Glutamatergic neuron (in vitro differentiated cells): ENCODE results near the gene EFNA2. TPM values are rescaled to one million over a fixed set of nuclear protein-coding genes. Genes with fewer than 3 reads are reported as not detected.
A peak's percentile ranks its signal among the peaks of the same experiment; 100 is the strongest.

Experiments used
- DNase-seq: peaks from one replicate; pipeline ENCODE4 v3.0.0; 2022
- H3K27ac Mint-ChIP-seq: one replicate; pipeline ENCODE4 v1.8.0; 2020; ENCODE audit warnings: mild to moderate bottlenecking, mixed read lengths, inconsistent platforms; ENCODE audit not compliant: unreplicated experiment
- H3K27me3 Mint-ChIP-seq: one replicate; pipeline ENCODE4 v1.8.0; 2020; ENCODE audit warnings: mild to moderate bottlenecking, moderate library complexity, mixed read lengths, inconsistent platforms; ENCODE audit not compliant: unreplicated experiment
- H3K36me3 Mint-ChIP-seq: one replicate; pipeline ENCODE4 v1.8.0; 2020; ENCODE audit warnings: mild to moderate bottlenecking, mixed read lengths, inconsistent platforms; ENCODE audit not compliant: unreplicated experiment
- H3K4me1 Mint-ChIP-seq: one replicate; pipeline ENCODE4 v1.8.0; 2020; ENCODE audit warnings: mild to moderate bottlenecking, low read depth, mixed read lengths, inconsistent platforms; ENCODE audit not compliant: unreplicated experiment
- H3K4me3 Mint-ChIP-seq: one replicate; pipeline ENCODE4 v1.8.0; 2020; ENCODE audit warnings: mild to moderate bottlenecking, mixed read lengths, inconsistent platforms; ENCODE audit not compliant: unreplicated experiment
- H3K9me3 Mint-ChIP-seq: one replicate; pipeline ENCODE4 v1.8.0; 2020; ENCODE audit warnings: mild to moderate bottlenecking, moderate library complexity, mixed read lengths, inconsistent platforms; ENCODE audit not compliant: unreplicated experiment
- CTCF ChIP-seq: fragments of 200-600 bp; sonication (generic); IDR thresholded peaks from one replicate; pipeline ENCODE4 v1.5.0; 2021; ENCODE audit not compliant: partially characterized antibody, unreplicated experiment
- total RNA-seq: library from RNA; stranded (reverse); fragmentation: NEBNext Ultra II Directional; extraction: Animal tissue kit (Norgen Biotek cat#: 25700); gene quantifications from one replicate; pipeline ENCODE4 v1.2.1, GENCODE V29; 2021; ENCODE audit not compliant: unreplicated experiment

EFNA2 gene
- total RNA-seq, 1 donor from 2014 or later: 61.4 TPM

GRCh38 chr19:1292419-1293151 lies 6.9 kb downstream of the EFNA2 start:
- Mint-ChIP-seq H3K36me3 (no peaks in the 10 kb centered on the region), H3K4me1 (no peaks in the 10 kb centered on the region), H3K27ac (no peak overlapping the region), H3K4me3 (no peak overlapping the region), H3K9me3 (peaks cover 2% of the 10 kb centered on the region), H3K27me3 (peaks cover 4% of the 10 kb centered on the region)
- TF ChIP-seq CTCF: no peak
- peak; percentile 15 for DNase-seq

GRCh38 chr19:1293782-1294604 lies 8.3 kb downstream of the EFNA2 start:
- DNase-seq: peak; percentile 36
- Mint-ChIP-seq H3K4me1 (no peaks in the 10 kb centered on the region), H3K9me3 (peaks cover 2% of the 10 kb centered on the region), H3K27ac (no peak overlapping the region), H3K27me3 (peaks cover 4% of the 10 kb centered on the region), H3K36me3 (no peaks in the 10 kb centered on the region), H3K4me3 (no peak overlapping the region)
- TF ChIP-seq CTCF: no peak

GRCh38 chr19:1294688-1295087 lies 9.0 kb downstream of the EFNA2 start:
- TF ChIP-seq CTCF: no peak
- DNase-seq: no peak
- Mint-ChIP-seq H3K27me3 (peaks cover 4% of the 10 kb centered on the region), H3K27ac (no peak overlapping the region), H3K36me3 (no peaks in the 10 kb centered on the region), H3K4me3 (no peak overlapping the region), H3K9me3 (peaks cover 2% of the 10 kb centered on the region), H3K4me1 (no peaks in the 10 kb centered on the region)

- Mint-ChIP-seq H3K36me3 (no peaks in the 10 kb centered on the region), H3K27me3 (peaks cover 4% of the 10 kb centered on the region), H3K4me1 (no peaks in the 10 kb centered on the region), H3K9me3 (peaks cover 2% of the 10 kb centered on the region), H3K4me3 (no peak overlapping the region), H3K27ac (no peak overlapping the region)
- peak; percentile 54 for DNase-seq
- TF ChIP-seq CTCF: no peak
These were observed 9.7 kb downstream of the EFNA2 start for GRCh38 chr19:1295169-1296012.
